GM23338 (cell line): Measurements from ENCODE around the gene MEMO1. TPM values are rescaled to one million over a fixed set of nuclear protein-coding genes. Genes with fewer than 3 reads are reported as not detected.

Experiments used
- ATAC-seq: fragments of 200-7000 bp; cut with Tn5 transposase; 3 replicates; pipeline ENCODE4 v1.9.1; 2020
- DNase-seq: peaks from one replicate; pipeline ENCODE4 v3.0.0-alpha.2; 2015; ENCODE audit warnings: low spot score
- H2AFZ ChIP-seq: fragments of 200-600 bp; sonication (generic); 2 replicates; pipeline ENCODE4 v1.8.0; 2016; ENCODE audit warnings: antibody characterized with exemption, mild to moderate bottlenecking, moderate library complexity
- H3F3A ChIP-seq: fragments of 200-600 bp; sonication (generic); replicated peaks from 2 replicates; pipeline ENCODE4 v1.8.0; 2017; ENCODE audit warnings: antibody characterized with exemption, mixed run types, low read depth
- H3K27ac ChIP-seq: fragments of 200-600 bp; sonication (generic); 2 replicates; pipeline ENCODE4 v1.6.1; 2016; ENCODE audit warnings: low read depth
- H3K27me3 ChIP-seq: fragments of 200-600 bp; sonication (generic); 2 replicates; pipeline ENCODE4 v1.8.0; 2016; ENCODE audit warnings: mild to moderate bottlenecking, mixed run types, moderate library complexity; ENCODE audit not compliant: insufficient read depth
- H3K36me3 ChIP-seq: fragments of 200-600 bp; sonication (generic); 2 replicates; pipeline ENCODE4 v1.8.0; 2016; ENCODE audit warnings: mild to moderate bottlenecking; ENCODE audit not compliant: insufficient read depth
- H3K4me1 ChIP-seq: fragments of 200-600 bp; sonication (generic); 2 replicates; pipeline ENCODE4 v1.8.0; 2016; ENCODE audit warnings: mild to moderate bottlenecking, moderate library complexity; ENCODE audit not compliant: insufficient read depth
- H3K4me2 ChIP-seq: fragments of 200-600 bp; sonication (generic); 2 replicates; pipeline ENCODE4 v1.7.1; 2017; ENCODE audit warnings: mixed run types
- H3K4me3 ChIP-seq: fragments of 200-600 bp; sonication (generic); 2 replicates; pipeline ENCODE4 v1.6.1; 2016; ENCODE audit warnings: mixed run types
- H3K79me2 ChIP-seq: fragments of 200-600 bp; sonication (generic); replicated peaks from 2 replicates; pipeline ENCODE4 v1.8.0; 2017; ENCODE audit warnings: mild to moderate bottlenecking; ENCODE audit not compliant: insufficient read depth
- H3K9me2 ChIP-seq: fragments of 200-600 bp; sonication (generic); 2 replicates; pipeline ENCODE4 v1.8.0; 2017; ENCODE audit not compliant: insufficient read depth
- H4K20me1 ChIP-seq: fragments of 200-600 bp; sonication (generic); replicated peaks from 2 replicates; pipeline ENCODE4 v1.8.0; 2017; ENCODE audit warnings: mild to moderate bottlenecking; ENCODE audit not compliant: insufficient read depth
- H3K27ac Mint-ChIP-seq: 2 replicates; pipeline ENCODE4 v1.8.0; 2020; ENCODE audit warnings: inconsistent platforms, mild to moderate bottlenecking, moderate library complexity, mixed read lengths
- H3K27me3 Mint-ChIP-seq: 3 replicates; pipeline ENCODE4 v1.8.0; 2022; ENCODE audit warnings: low read depth, mild to moderate bottlenecking, moderate library complexity, mixed read lengths, inconsistent platforms; ENCODE audit not compliant: insufficient read depth, poor library complexity
- H3K36me3 Mint-ChIP-seq: 3 replicates; pipeline ENCODE4 v1.8.0; 2021; ENCODE audit warnings: low read depth, mild to moderate bottlenecking, inconsistent platforms, moderate library complexity, mixed read lengths
- H3K4me1 Mint-ChIP-seq: 3 replicates; pipeline ENCODE4 v1.8.0; 2020; ENCODE audit warnings: mild to moderate bottlenecking, inconsistent platforms, mixed read lengths
- H3K4me3 Mint-ChIP-seq: 3 replicates; pipeline ENCODE4 v1.8.0; 2021; ENCODE audit warnings: moderate library complexity, mild to moderate bottlenecking, inconsistent platforms, mixed read lengths
- H3K9me3 Mint-ChIP-seq: 3 replicates; pipeline ENCODE4 v1.8.0; 2020; ENCODE audit warnings: moderate library complexity, mild to moderate bottlenecking, inconsistent platforms, mixed read lengths
- CREB1 ChIP-seq: fragments of 250-450 bp; sonication (Bioruptor Pico); IDR thresholded peaks from 2 replicates; pipeline ENCODE4 v1.5.0; 2020; ENCODE audit warnings: low read depth, mild to moderate bottlenecking, moderate library complexity
- POLR2AphosphoS5 ChIP-seq: IDR thresholded peaks from 2 replicates; pipeline ENCODE4 v1.6.1; 2016; ENCODE audit warnings: antibody characterized with exemption, low read depth
- REST ChIP-seq: IDR thresholded peaks from one replicate; pipeline ENCODE4 v1.6.1; 2018; ENCODE audit warnings: antibody characterized with exemption; ENCODE audit not compliant: unreplicated experiment
- STAT1 ChIP-seq: IDR thresholded peaks from one replicate; pipeline ENCODE4 v1.6.1; 2016; ENCODE audit warnings: antibody characterized with exemption; ENCODE audit not compliant: unreplicated experiment
- ZNF114 ChIP-seq: fragments of 250-450 bp; sonication (Bioruptor Pico); IDR thresholded peaks from 2 replicates; pipeline ENCODE4 v1.5.0; 2020; ENCODE audit warnings: mild to moderate bottlenecking, moderate library complexity
- polyA plus RNA-seq: library from polyadenylated mRNA; unstranded; fragments of >200 nt; fragmentation: Nextera tagmentation; extraction: Ambion mirVana; gene quantifications from 2 replicates; pipeline ENCODE4 v1.2.1, GENCODE V29; 2016
- total RNA-seq: library from RNA; depleted of rRNA; stranded (reverse); fragments of >200 nt; shearing (Covaris generic); gene quantifications from 2 replicates; pipeline ENCODE4 v1.2.3, GENCODE V29; 2014
- TF ChIP-seq, protein P1 (sequence below): fragments of 250-450 bp; sonication (Bioruptor Pico); IDR thresholded peaks from 2 replicates; pipeline ENCODE4 v1.5.0; 2020; ENCODE audit warnings: mild to moderate bottlenecking, moderate library complexity
- TF ChIP-seq, protein P2 (sequence below), 2 experiments: fragments of 200-600 bp in 1 of 2; sonication (generic) in 1 of 2; conservative IDR thresholded peaks; 2 replicates each; pipeline versions ENCODE4 v1.5.1 to v1.6.1; 2016 to 2017; ENCODE audit warnings: antibody characterized with exemption in 2 of 2, low read depth in 2 of 2, mild to moderate bottlenecking in 2 of 2, moderate library complexity in 1 of 2

The MEMO1 gene
- total and polyA plus RNA-seq, 2 experiments from 2014 or later, result 39.1 to 67.0 TPM

- TF ChIP-seq, protein P1, sequence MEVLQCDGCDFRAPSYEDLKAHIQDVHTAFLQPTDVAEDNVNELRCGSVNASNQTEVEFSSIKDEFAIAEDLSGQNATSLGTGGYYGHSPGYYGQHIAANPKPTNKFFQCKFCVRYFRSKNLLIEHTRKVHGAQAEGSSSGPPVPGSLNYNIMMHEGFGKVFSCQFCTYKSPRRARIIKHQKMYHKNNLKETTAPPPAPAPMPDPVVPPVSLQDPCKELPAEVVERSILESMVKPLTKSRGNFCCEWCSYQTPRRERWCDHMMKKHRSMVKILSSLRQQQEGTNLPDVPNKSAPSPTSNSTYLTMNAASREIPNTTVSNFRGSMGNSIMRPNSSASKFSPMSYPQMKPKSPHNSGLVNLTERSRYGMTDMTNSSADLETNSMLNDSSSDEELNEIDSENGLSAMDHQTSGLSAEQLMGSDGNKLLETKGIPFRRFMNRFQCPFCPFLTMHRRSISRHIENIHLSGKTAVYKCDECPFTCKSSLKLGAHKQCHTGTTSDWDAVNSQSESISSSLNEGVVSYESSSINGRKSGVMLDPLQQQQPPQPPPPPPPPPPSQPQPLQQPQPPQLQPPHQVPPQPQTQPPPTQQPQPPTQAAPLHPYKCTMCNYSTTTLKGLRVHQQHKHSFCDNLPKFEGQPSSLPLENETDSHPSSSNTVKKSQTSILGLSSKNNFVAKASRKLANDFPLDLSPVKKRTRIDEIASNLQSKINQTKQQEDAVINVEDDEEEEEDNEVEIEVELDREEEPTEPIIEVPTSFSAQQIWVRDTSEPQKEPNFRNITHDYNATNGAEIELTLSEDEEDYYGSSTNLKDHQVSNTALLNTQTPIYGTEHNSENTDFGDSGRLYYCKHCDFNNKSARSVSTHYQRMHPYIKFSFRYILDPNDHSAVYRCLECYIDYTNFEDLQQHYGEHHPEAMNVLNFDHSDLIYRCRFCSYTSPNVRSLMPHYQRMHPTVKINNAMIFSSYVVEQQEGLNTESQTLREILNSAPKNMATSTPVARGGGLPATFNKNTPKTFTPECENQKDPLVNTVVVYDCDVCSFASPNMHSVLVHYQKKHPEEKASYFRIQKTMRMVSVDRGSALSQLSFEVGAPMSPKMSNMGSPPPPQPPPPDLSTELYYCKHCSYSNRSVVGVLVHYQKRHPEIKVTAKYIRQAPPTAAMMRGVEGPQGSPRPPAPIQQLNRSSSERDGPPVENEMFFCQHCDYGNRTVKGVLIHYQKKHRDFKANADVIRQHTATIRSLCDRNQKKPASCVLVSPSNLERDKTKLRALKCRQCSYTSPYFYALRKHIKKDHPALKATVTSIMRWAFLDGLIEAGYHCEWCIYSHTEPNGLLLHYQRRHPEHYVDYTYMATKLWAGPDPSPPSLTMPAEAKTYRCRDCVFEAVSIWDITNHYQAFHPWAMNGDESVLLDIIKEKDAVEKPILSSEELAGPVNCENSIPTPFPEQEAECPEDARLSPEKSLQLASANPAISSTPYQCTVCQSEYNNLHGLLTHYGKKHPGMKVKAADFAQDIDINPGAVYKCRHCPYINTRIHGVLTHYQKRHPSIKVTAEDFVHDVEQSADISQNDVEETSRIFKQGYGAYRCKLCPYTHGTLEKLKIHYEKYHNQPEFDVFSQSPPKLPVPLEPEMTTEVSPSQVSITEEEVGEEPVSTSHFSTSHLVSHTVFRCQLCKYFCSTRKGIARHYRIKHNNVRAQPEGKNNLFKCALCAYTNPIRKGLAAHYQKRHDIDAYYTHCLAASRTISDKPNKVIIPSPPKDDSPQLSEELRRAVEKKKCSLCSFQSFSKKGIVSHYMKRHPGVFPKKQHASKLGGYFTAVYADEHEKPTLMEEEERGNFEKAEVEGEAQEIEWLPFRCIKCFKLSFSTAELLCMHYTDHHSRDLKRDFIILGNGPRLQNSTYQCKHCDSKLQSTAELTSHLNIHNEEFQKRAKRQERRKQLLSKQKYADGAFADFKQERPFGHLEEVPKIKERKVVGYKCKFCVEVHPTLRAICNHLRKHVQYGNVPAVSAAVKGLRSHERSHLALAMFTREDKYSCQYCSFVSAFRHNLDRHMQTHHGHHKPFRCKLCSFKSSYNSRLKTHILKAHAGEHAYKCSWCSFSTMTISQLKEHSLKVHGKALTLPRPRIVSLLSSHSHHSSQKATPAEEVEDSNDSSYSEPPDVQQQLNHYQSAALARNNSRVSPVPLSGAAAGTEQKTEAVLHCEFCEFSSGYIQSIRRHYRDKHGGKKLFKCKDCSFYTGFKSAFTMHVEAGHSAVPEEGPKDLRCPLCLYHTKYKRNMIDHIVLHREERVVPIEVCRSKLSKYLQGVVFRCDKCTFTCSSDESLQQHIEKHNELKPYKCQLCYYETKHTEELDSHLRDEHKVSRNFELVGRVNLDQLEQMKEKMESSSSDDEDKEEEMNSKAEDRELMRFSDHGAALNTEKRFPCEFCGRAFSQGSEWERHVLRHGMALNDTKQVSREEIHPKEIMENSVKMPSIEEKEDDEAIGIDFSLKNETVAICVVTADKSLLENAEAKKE, result no peak
Observed at GRCh38 chr2:31972059-31972458, 38.7 kb downstream of the MEMO1 start (continued).

GRCh38 chr2:31969178-31969577 is 41.6 kb downstream of the MEMO1 start:
- Histone ChIP-seq H3K27me3 (no peaks in the 10 kb centered on the region), H4K20me1 (peaks cover 17% of the 10 kb centered on the region; the same call in 1 of the 2 replicates), H3K36me3 (no peaks in the 10 kb centered on the region), H3K4me2 (no peak overlapping the region), H3K4me3 (no peak overlapping the region), H2AFZ (no peak overlapping the region), H3F3A (no peaks in the 10 kb centered on the region), H3K9me2 (no peaks in the 10 kb centered on the region), H3K79me2 (peaks cover 96% of the 10 kb centered on the region), H3K4me1 (no peaks in the 10 kb centered on the region), H3K27ac (no peak overlapping the region)
- DNase-seq (no peak), ATAC-seq (no peak)
- no peaks in the 10 kb centered on the region for H3K4me1 Mint-ChIP-seq
- no peak overlapping the region for H3K27ac Mint-ChIP-seq
- H3K9me3 Mint-ChIP-seq, result no peaks in the 10 kb centered on the region
- H3K27me3 Mint-ChIP-seq, result peaks cover 3% of the 10 kb centered on the region
- H3K36me3 Mint-ChIP-seq, result no peaks in the 10 kb centered on the region
- H3K4me3 Mint-ChIP-seq, result no peak overlapping the region
- no peak for TF ChIP-seq POLR2AphosphoS5
- no peak for TF ChIP-seq ZNF114 (CRISPR knock-in tag)
- TF ChIP-seq STAT1, result no peak
- TF ChIP-seq, protein P2, sequence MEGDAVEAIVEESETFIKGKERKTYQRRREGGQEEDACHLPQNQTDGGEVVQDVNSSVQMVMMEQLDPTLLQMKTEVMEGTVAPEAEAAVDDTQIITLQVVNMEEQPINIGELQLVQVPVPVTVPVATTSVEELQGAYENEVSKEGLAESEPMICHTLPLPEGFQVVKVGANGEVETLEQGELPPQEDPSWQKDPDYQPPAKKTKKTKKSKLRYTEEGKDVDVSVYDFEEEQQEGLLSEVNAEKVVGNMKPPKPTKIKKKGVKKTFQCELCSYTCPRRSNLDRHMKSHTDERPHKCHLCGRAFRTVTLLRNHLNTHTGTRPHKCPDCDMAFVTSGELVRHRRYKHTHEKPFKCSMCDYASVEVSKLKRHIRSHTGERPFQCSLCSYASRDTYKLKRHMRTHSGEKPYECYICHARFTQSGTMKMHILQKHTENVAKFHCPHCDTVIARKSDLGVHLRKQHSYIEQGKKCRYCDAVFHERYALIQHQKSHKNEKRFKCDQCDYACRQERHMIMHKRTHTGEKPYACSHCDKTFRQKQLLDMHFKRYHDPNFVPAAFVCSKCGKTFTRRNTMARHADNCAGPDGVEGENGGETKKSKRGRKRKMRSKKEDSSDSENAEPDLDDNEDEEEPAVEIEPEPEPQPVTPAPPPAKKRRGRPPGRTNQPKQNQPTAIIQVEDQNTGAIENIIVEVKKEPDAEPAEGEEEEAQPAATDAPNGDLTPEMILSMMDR (conservative IDR thresholded peaks at IDR 0.05; ENCODE audit: low read depth in 2 of 2), result no peak
- TF ChIP-seq REST, result no peak
- TF ChIP-seq CREB1 (CRISPR knock-in tag), result no peak
